Fibroblast of skin of scalp (primary cell): ENCODE data around the gene HSD17B12.

Experiments used
- DNase-seq: peaks from one replicate; pipeline ENCODE4 v3.0.0-alpha.2; 2013

HSD17B12 gene

DNA sequence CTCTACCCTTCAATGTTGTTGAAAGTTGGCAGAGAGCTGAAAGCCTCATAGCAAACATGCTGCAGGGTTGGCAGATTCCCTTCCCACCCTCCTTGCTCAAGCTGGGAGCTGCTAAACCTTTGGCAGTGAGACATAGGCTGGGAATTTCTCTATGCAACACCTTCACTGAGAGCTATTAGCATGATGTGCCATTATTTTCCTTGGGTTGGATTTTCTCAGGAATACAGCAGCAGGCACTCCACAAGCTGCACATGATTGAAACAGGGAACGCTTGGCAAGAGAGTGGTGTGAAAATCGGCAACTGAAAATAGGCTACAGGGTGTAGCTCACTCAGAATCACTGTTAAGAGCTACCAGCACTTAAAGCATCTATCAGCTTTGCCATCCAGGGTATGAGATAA is 190.5 kb downstream of the HSD17B12 start:
- no peak for DNase-seq

DNA sequence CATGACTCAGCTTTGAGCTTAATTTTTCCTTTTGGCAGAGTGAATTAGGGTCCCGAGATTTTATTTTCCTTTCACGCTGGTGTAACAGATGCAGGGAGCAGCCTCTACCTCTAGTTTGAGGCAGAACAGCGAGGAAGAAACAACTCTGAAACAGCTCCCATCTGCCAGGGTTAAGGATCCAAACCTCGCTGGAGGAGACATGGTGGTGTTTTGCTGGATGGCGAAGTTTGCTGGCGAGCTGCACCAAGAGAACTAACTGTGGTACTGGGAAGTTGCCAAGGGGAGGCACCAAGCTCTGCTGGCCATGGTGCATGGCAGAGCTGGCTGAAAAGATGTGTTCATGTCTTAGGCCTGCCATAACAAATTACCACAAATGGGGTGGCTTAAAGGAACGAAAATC is 192.5 kb downstream of the HSD17B12 start:
- DNase-seq = no peak

DNA sequence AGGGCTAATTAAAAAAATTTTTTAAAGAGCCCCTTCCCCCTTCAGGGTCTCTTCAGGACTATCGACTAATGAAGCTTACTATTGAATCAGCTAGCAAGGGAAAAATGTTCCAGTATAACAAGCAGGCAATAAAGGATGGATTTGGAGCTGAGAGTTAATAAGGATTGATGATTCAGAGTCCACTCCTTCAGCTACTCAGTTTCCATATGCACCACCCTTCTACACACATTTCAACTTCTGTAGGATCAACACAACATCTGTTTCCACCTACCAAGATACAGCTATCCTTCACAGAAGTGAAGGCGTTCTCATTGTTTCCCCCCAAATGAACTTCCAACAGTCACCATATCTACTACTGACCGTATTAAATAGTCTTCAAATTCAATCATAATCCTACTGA is 193.5 kb downstream of the HSD17B12 start:
- no peak for DNase-seq

DNA sequence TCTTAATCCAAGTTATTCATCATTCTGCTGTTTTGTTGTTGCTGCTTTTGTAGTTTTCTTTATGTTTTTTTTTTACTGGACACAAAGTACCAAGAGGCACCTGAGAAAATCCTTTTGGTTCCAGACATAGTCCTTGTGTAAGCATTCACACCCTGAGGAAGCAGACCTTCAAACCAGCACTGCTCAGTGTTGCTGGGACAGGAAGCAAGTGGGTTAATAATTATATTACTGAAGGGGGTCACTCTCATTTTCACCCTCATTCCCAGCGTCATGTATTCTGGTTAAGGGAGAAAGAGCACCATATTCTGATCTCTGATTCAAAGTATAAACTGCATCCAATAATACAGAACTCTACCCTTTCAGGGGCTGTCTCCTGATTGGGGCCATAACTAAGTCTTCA is 194.2 kb downstream of the HSD17B12 start:
- DNase-seq = no peak

DNA sequence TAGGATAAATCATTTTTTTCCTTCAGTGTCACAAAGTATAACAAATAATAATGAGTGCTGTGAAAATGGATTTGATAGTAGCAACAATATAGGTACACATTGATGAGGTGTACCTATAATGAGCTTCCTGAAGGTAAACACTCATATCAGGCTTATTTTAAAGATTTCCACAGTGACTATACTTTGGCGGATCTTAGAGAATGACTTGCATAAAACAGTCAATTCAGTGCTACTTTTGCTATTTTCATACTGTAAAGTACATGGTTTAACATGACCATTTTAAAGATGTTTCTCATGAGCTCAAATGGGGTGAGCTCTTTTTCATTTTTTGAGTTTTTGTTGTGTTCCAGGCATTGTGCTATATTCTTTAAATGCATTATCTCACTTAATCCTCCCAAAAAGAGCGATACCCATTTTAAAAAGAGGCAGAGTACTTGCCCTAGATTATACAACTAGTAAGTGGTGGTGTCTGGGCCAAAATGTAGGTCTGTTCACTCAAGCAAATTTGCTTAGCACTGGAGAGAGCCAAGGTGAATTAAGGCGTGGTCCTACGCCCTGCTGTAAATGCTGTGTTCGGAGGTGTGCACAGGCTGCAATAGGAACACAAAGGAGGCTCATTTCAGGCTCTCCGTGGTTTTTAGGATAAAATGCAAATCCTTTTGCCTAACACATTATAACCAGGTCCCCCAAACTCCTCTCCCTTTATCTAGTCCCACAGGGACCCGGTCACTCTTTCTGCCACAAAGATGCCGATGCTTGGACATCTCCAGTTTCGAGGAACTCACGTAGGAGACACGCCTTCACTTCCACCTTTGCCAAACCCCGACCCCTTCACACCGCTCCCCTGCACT is 199.5 kb downstream of the HSD17B12 start:
- no peak for DNase-seq

DNA sequence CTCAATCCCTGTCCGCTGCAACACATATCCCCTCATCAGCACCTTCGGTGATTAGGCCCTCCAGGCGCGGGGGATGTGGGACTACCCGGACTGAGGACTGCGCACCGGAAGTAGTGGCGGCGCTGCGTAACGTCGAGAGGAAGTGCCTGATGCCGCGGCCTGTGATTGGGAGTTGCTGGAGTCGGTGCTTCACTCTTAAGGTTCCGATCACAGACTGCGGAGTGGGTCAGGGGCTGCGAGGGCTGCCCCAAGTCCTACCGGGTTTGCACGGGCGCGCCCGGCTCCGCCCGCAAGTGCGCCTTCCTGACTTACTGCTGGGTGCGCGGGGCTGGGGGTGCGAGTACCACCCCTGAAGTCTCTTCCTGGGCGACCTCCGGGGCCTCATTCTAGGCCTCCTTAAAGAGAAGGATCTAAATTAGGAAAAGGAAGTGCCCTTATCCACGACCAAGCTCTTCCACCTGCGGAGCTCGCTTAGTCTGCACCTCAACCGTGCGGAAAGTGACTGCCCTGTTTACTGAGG is 200.2 kb downstream of the HSD17B12 start, which contains the start of gene ALKBH3:
ALKBH3 (plus strand) TSS at position 192 of the 520 bp plus-strand sequence. CDS start 1,822 bp downstream, outside the sequence.
- peak; percentile 95 for DNase-seq

DNA sequence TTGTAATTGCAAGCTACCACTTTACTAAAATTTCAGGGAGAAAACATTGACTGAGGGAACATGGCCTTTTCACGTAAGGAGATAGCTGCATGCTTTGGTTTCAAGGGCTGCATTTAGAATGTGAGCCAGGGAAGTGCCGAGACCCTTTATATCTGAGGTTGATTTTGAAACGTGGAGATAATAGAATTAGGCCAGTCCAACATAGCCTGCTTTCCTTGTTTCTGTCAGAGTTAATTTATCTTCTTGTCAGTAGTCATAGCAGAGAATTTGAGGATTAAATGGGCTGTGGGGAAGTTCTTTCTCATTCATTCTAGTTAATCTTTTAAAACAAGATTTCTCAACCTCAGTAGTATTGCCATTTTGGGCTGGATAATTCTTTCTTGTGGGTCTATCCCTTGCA is 212.3 kb downstream of the HSD17B12 start:
- no peak for DNase-seq

DNA sequence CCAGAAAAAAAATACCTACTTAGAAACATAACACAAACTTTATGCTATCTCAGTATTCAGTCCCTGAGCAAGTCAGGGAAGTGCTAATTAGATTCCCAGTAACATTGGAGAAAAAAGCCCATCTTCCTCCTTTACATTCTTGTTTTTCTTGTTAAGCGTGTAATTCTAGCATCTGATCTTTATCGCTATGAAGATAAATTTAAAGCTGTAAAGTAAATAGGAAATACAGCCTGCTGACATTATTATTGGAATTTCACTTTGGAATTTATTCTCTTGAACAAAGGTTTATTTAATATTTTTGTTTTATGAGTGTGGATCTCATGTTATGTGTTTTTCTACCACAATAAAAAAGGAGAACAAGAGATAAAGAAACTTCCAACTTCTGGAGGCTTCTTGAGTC is 214.0 kb downstream of the HSD17B12 start:
- no peak for DNase-seq

DNA sequence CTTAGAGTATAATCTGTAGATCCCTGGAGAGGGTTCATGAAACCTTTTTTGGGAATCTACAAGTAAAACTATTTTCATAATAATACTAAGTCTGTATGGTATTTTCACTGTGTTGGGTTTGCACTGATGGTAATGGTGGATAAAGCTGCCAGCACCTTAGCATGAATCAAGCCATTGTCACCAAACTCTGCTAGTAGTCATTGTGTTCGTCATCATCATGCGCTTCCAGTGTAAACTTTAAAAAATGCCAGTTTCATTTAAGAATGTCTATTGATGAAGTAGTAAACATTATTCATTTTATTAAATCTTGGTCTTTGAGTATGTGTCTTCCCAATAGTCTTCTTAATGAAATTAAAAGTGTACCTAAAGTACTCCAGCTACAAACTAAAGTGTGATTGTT is 215.1 kb downstream of the HSD17B12 start:
- no peak for DNase-seq

DNA sequence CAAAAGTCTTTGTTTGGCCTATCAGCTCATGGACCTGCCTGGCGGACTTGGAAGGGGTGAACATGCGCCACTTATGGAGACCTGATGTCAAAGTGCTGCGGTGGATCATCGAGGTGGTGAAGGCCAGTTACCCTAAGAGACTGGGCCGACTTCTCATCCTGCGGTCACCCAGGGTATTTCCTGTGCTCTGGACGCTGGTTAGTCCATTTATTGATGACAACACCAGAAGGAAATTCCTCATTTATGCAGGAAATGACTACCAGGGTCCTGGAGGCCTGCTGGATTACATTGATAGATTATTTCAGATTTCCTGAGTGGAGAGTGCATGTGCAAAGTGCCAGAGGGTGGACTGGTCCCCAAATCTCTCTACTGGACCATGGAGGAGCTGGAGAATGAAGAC is 218.0 kb downstream of the HSD17B12 start:
- no peak for DNase-seq

DNA sequence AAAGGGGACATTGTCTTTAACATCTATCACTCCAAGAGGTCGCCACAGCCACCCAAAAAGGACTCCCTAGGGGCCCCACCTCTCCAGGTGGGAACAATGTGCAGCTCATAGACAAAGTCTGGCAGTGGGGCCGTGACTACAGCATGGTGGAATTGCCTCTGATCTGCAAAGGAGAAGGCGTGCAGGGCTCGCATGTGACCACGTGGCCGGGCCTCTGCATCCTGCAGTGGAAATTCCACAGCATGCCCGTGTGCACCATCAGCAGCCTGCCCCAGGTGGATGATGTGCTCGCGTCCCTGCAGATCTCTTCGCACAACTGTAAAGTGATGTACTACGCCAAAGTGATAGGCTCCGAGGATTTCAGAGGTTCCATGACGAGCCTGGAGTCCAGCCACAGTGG is 218.6 kb downstream of the HSD17B12 start:
- no peak for DNase-seq

DNA sequence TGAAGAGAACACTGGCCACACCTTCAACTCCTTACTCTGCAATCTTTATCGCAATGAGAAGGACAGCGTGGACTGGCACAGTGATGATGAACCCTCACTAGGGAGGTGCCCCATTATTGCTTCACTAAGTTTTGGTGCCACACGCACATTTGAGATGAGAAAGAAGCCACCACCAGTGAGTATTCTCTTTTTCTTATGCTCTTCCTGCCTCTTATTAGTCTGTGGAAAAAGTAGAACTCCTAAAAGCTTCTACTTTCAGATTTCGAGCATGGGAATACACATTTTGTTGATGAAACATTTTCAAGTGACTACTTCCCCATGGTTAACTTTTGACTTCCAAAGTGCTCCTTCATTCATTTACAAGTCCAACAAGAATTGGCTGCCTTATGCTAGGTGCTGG is 221.0 kb downstream of the HSD17B12 start:
- DNase-seq = no peak

DNA sequence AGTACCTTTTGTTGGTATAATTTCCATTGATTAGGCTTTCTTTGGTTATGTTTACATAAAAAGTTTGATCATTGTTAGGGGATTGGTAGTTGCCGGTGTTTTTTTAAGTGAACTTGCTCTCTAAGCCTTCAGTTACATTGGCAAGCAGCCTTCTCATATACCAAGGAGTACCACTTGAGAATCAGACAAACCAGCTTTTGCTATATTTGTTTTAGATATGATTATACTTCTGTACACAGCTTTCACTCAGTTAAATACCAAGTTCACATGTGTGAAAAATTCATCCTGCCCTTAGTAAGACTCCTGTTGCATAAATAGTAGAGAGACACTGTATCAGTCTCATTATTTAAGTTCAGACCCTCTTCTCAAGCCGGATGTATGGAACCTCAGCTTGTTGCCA is 222.5 kb downstream of the HSD17B12 start:
- DNase-seq = no peak

DNA sequence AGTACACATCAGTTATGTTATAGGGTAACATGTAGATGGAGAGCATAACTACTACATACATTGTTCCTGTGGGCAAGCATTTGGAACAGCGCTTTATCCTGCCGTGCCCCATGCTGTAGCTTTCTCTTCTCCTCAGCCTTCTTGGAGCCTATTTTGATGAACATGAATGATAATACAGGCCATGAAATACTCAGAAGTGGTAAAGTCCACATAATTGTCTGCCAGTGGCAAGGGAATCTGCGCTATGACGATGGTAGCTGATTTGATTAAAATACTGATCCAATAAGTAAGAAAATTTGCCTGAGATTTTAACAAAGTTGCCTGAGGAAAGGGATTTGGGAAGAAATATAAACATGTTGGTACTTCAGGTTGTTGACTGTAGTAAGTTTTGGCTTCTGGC is 223.4 kb downstream of the HSD17B12 start:
- no peak for DNase-seq

DNA sequence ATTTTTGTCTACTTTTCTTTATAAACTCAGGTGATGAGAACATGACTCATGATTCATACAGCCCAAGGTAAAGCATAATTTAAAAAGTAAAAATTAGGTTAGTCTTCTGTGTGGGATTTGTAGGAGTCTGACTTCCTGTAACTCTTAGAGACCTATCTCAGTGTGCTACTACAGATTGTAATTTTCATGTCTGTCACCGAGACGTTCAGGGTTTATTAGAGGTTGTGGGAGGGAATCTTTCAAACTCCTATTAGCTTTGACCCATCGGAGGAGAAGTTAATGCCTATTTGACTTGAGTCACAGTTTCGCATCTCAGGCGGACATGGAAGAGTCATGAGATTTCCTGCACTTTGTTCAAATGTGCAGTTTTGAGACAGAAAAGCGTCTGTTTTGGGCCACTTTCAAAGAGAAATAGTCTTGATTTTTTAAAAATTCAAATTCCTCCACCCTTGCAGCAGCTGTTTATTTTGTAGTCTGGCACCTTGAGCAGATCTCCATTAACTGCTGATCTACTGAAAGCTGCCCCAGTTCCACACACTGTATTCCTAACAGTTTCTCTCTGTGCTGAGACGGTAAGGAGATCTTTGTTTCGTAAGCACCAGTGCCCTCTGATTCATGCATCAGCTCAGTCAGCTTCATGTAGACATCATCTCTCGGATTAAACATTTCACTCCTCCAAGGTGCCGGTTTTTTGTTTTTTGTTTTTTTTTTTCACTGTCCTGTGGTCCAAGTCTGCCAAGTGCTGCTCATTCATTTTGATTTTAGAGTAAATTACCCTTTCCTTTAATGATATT is 224.4 kb downstream of the HSD17B12 start:
- DNase-seq = no peak

DNA sequence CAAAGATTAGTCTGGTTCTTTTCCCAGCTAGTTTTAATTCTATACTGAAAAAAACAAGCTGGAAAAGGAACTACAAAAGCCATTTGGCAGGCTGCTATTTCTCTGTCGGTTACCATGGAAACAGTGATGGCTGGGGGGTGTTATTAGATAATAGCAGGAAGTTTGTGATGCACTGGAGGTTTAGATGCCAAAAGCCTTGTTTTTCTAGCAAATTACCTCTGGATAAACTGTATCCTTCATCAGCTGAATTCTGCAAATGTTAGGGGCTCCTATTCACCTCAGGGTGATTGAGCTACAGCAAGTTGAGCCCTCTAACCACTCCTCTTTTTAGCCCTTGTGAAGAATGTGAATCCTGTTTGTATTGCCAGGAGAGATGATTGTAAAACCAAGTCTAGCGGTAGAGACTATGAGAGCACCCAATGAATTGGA is 225.3 kb downstream of the HSD17B12 start:
- DNase-seq = no peak
